H9 (cell line): ENCODE results near the gene SPATA16. TPM values are rescaled to one million over a fixed set of nuclear protein-coding genes. Genes with fewer than 3 reads are reported as not detected.

Source experiments
- DNase-seq: peaks from one replicate; pipeline ENCODE4 v3.0.0-alpha.2; 2017
- H2AFZ ChIP-seq: one replicate; pipeline ENCODE4 v1.6.1; 2013; ENCODE audit warnings: mild to moderate bottlenecking, low read length, control low read depth, moderate library complexity
- H2AK5ac ChIP-seq: 2 replicates; pipeline ENCODE4 v1.6.1; 2013; ENCODE audit warnings: low read length, control low read depth, mixed read lengths; ENCODE audit not compliant: insufficient read length
- H2BK120ac ChIP-seq: one replicate; pipeline ENCODE4 v1.6.1; 2013; ENCODE audit warnings: low read depth, mild to moderate bottlenecking, low read length, control low read depth, inconsistent platforms; ENCODE audit not compliant: poor library complexity, severe bottlenecking
- H2BK12ac ChIP-seq: 2 replicates; pipeline ENCODE4 v1.6.1; 2013; ENCODE audit warnings: low read length, control low read depth, mixed read lengths, low read depth; ENCODE audit not compliant: insufficient read length
- H2BK15ac ChIP-seq: 2 replicates; pipeline ENCODE4 v1.6.1; 2013; ENCODE audit warnings: low read depth, low read length, control low read depth
- H2BK20ac ChIP-seq: one replicate; pipeline ENCODE4 v1.6.1; 2013; ENCODE audit warnings: low read depth, mild to moderate bottlenecking, low read length, control low read depth, inconsistent platforms; ENCODE audit not compliant: poor library complexity, severe bottlenecking
- H2BK5ac ChIP-seq: 2 replicates; pipeline ENCODE4 v1.6.1; 2013; ENCODE audit warnings: low read length, control low read depth, mixed read lengths; ENCODE audit not compliant: insufficient read length
- H3K14ac ChIP-seq: 2 replicates; pipeline ENCODE4 v1.6.1; 2013; ENCODE audit warnings: low read length, control low read depth; ENCODE audit not compliant: insufficient read depth
- H3K18ac ChIP-seq: 2 replicates; pipeline ENCODE4 v1.6.1; 2013; ENCODE audit warnings: low read depth, mild to moderate bottlenecking, mixed read lengths, low read length, control low read depth; ENCODE audit not compliant: insufficient read length
- H3K23ac ChIP-seq: 2 replicates; pipeline ENCODE4 v1.6.1; 2013; ENCODE audit warnings: low read length, control low read depth, mixed read lengths, low read depth; ENCODE audit not compliant: insufficient read length
- H3K23me2 ChIP-seq: 2 replicates; pipeline ENCODE4 v1.6.1; 2013; ENCODE audit warnings: low read depth, mild to moderate bottlenecking, mixed read lengths, low read length, control low read depth; ENCODE audit not compliant: insufficient read length, poor library complexity, severe bottlenecking
- H3K27ac ChIP-seq: 2 replicates; pipeline ENCODE4 v1.5.1; 2013; ENCODE audit warnings: low read length, control low read depth, mixed read lengths, low read depth; ENCODE audit not compliant: insufficient read length
- H3K27me3 ChIP-seq: 2 replicates; pipeline ENCODE4 v1.6.1; 2013; ENCODE audit warnings: low read length, control low read depth, inconsistent platforms; ENCODE audit not compliant: insufficient read depth
- H3K4ac ChIP-seq: 2 replicates; pipeline ENCODE4 v1.6.1; 2013; ENCODE audit warnings: low read depth, mild to moderate bottlenecking, control low read depth, inconsistent platforms, low read length, moderate library complexity
- H3K4me1 ChIP-seq: 2 replicates; pipeline ENCODE4 v1.6.1; 2013; ENCODE audit warnings: low read length, control low read depth, inconsistent platforms; ENCODE audit not compliant: insufficient read depth
- H3K4me2 ChIP-seq: 2 replicates; pipeline ENCODE4 v1.6.1; 2013; ENCODE audit warnings: low read length, control low read depth, mixed read lengths; ENCODE audit not compliant: insufficient read length, insufficient read depth
- H3K56ac ChIP-seq: 2 replicates; pipeline ENCODE4 v1.6.1; 2013; ENCODE audit warnings: low read depth, mild to moderate bottlenecking, mixed read lengths, low read length, control low read depth; ENCODE audit not compliant: insufficient read length
- H3K79me1 ChIP-seq: 2 replicates; pipeline ENCODE4 v1.6.1; 2013; ENCODE audit warnings: low read depth, mild to moderate bottlenecking, moderate library complexity, low read length, control low read depth, inconsistent platforms; ENCODE audit not compliant: insufficient read depth, poor library complexity, severe bottlenecking
- H3K79me2 ChIP-seq: 2 replicates; pipeline ENCODE4 v1.6.1; 2013; ENCODE audit warnings: low read length, control low read depth, inconsistent platforms; ENCODE audit not compliant: insufficient read depth
- H3K9ac ChIP-seq: 2 replicates; pipeline ENCODE4 v1.6.1; 2013; ENCODE audit warnings: low read length, control low read depth, mixed read lengths; ENCODE audit not compliant: insufficient read length; ENCODE audit errors: extremely low read depth
- H3K9me3 ChIP-seq: one replicate; pipeline ENCODE4 v1.6.1; 2013; ENCODE audit warnings: low read depth, low read length, inconsistent platforms; ENCODE audit not compliant: control insufficient read depth
- H3T11ph ChIP-seq: one replicate; pipeline ENCODE4 v1.6.1; 2013; ENCODE audit warnings: mild to moderate bottlenecking, low read length, control low read depth, inconsistent platforms
- H4K20me1 ChIP-seq: one replicate; pipeline ENCODE4 v1.6.1; 2013; ENCODE audit not compliant: control insufficient read depth, insufficient read length, insufficient read depth
- H4K5ac ChIP-seq: 2 replicates; pipeline ENCODE4 v1.6.1; 2013; ENCODE audit warnings: low read depth, mild to moderate bottlenecking, mixed read lengths, low read length, control low read depth; ENCODE audit not compliant: insufficient read length
- H4K8ac ChIP-seq: replicated peaks from 2 replicates; pipeline ENCODE4 v1.6.1; 2013; ENCODE audit warnings: low read length, control low read depth, mixed read lengths, low read depth; ENCODE audit not compliant: insufficient read length
- H4K91ac ChIP-seq: 2 replicates; pipeline ENCODE4 v1.6.1; 2013; ENCODE audit warnings: low read depth, mild to moderate bottlenecking, moderate library complexity, mixed read lengths, low read length, control low read depth; ENCODE audit not compliant: insufficient read length
- H3K27ac Mint-ChIP-seq, 3 experiments: 2 replicates in 2 of 3; 3 replicates in 1 of 3; pipeline ENCODE4 v1.8.0; 2020 to 2021; ENCODE audit warnings: mixed read lengths in 3 of 3, mild to moderate bottlenecking in 1 of 3, moderate library complexity in 1 of 3
- H3K27me3 Mint-ChIP-seq: 2 replicates; pipeline ENCODE4 v1.8.0; 2021; ENCODE audit warnings: low read depth, mild to moderate bottlenecking, moderate library complexity, mixed read lengths
- H3K36me3 Mint-ChIP-seq, 3 experiments: 2 replicates in 2 of 3; 3 replicates in 1 of 3; pipeline ENCODE4 v1.8.0; 2020 to 2021; ENCODE audit warnings: low read depth in 3 of 3, mixed read lengths in 3 of 3; ENCODE audit not compliant: insufficient read depth in 1 of 3
- H3K4me1 Mint-ChIP-seq, 2 experiments: 2 replicates each; pipeline ENCODE4 v1.8.0; 2020; ENCODE audit warnings: mixed read lengths in 2 of 2
- H3K4me3 Mint-ChIP-seq, 2 experiments: 2 replicates in 1 of 2; 3 replicates in 1 of 2; pipeline ENCODE4 v1.8.0; 2020 to 2021; ENCODE audit warnings: mild to moderate bottlenecking in 2 of 2, mixed read lengths in 2 of 2, moderate library complexity in 1 of 2
- H3K9me3 Mint-ChIP-seq, 2 experiments: 2 replicates in 1 of 2; 3 replicates in 1 of 2; pipeline ENCODE4 v1.8.0; 2020; ENCODE audit warnings: mild to moderate bottlenecking in 2 of 2, mixed read lengths in 2 of 2, moderate library complexity in 1 of 2
- CTCF ChIP-seq: fragments of 200-600 bp; sonication (generic); conservative IDR thresholded peaks from 3 replicates; pipeline ENCODE4 v1.8.0; 2021; ENCODE audit warnings: antibody characterized with exemption, mild to moderate bottlenecking
- WGBS: extraction: QIAGEN DNeasy Blood & Tissue Kit; methylation state at CpG from one replicate; pipeline ENCODE4 v1.1.7; 2013; ENCODE audit warnings: missing lambda C conversion rate, low lambda C conversion rate, mixed read lengths; ENCODE audit not compliant: insufficient read length; ENCODE audit errors: extremely low coverage; 5-methylcytosine and 5-hydroxymethylcytosine counted together
- total RNA-seq: library from RNA; stranded (reverse); gene quantifications from 2 replicates; pipeline ENCODE4 v1.2.1, GENCODE V29; 2021

The SPATA16 gene
- total RNA-seq, 1 experiment from 2014 or later = not detected

- no peaks in the 10 kb centered on the region for H3K36me3 Mint-ChIP-seq
Measured at GRCh38 chr3:172853005-172853404, 288.0 kb downstream of the SPATA16 start.

More at GRCh38 chr3:172853005-172853404, 288.0 kb downstream of the SPATA16 start:
- H3K27ac ChIP-seq = no peak overlapping the region
- no peaks in the 10 kb centered on the region for H4K20me1 ChIP-seq
- H3K9ac ChIP-seq = no peak overlapping the region
- no peak for TF ChIP-seq CTCF
- no peak overlapping the region for H2BK20ac ChIP-seq
- no peak overlapping the region for H4K8ac ChIP-seq
- no peaks in the 10 kb centered on the region for H3K23me2 ChIP-seq
- H3K4me1 ChIP-seq = peaks cover 10% of the 10 kb centered on the region; the same call in 1 of the 2 replicates
- no peak overlapping the region for H3K4ac ChIP-seq
- DNase-seq = no peak
- no peak overlapping the region for H2BK5ac ChIP-seq
- no peaks in the 10 kb centered on the region for H3K79me2 ChIP-seq
- no peak overlapping the region for H3K4me2 ChIP-seq
- Mint-ChIP-seq H3K4me1 (peaks cover 4 to 9% of the 10 kb centered on the region in 2 experiments), H3K4me3 (no peak overlapping the region), H3K27ac (no peak overlapping the region), H3K9me3 (no peaks in the 10 kb centered on the region), H3K27me3 (peaks cover 16% of the 10 kb centered on the region)
- H3K23ac ChIP-seq = no peak overlapping the region
- no peak overlapping the region for H3K56ac ChIP-seq
- H3K18ac ChIP-seq = no peak overlapping the region
- no peak overlapping the region for H2BK12ac ChIP-seq
- H4K91ac ChIP-seq = no peak overlapping the region
- no peak overlapping the region for H3K14ac ChIP-seq
- no peaks in the 10 kb centered on the region for H3K9me3 ChIP-seq
- no peak overlapping the region for H3T11ph ChIP-seq
- no peaks in the 10 kb centered on the region; the same call in 1 of the 2 replicates for H3K27me3 ChIP-seq
- WGBS = no CpG with 5 or more reads among the region's 1 CpG
- H4K5ac ChIP-seq = no peak overlapping the region
- H2BK15ac ChIP-seq = no peak overlapping the region
- no peak overlapping the region for H2AFZ ChIP-seq
- no peak overlapping the region for H2AK5ac ChIP-seq
- no peak overlapping the region for H2BK120ac ChIP-seq
- H3K79me1 ChIP-seq = no peaks in the 10 kb centered on the region
